Measurements from ENCODE around the gene UBN2.

Gene UBN2

DNA sequence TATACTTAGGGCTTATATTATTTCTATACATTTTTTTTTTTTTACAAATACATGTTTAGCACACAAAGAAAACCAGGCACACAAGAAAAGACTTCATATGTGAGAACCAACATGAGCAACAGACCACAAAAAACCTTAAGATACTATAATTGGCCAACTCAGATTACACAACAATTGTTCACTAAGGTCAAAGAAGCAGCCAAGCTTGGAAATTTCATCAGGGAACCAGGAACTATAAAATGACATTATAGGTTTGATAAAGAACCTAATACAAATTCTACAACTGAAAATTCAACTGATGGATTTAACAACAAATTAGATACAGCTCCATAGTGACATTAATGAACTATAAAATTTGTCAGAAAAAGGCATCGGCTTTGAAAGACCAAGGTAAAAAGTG lies 124.3 kb downstream of the UBN2 start:
- no peak for DNase-seq (ENCODE audit: low spot score)

All from AG08396 (cell line).